ENCODE data around the gene SNX13. TPM values are rescaled to one million over a fixed set of nuclear protein-coding genes. Genes with fewer than 3 reads are reported as not detected.
"Not testable (repeated sequence)": the region's sequence is repeated elsewhere in the genome, so short reads cannot be mapped to it uniquely, and the experiment has no call there.

SNX13 gene
- total RNA-seq, 1 experiment from 2014 or later, result 42.7 TPM

DNA sequence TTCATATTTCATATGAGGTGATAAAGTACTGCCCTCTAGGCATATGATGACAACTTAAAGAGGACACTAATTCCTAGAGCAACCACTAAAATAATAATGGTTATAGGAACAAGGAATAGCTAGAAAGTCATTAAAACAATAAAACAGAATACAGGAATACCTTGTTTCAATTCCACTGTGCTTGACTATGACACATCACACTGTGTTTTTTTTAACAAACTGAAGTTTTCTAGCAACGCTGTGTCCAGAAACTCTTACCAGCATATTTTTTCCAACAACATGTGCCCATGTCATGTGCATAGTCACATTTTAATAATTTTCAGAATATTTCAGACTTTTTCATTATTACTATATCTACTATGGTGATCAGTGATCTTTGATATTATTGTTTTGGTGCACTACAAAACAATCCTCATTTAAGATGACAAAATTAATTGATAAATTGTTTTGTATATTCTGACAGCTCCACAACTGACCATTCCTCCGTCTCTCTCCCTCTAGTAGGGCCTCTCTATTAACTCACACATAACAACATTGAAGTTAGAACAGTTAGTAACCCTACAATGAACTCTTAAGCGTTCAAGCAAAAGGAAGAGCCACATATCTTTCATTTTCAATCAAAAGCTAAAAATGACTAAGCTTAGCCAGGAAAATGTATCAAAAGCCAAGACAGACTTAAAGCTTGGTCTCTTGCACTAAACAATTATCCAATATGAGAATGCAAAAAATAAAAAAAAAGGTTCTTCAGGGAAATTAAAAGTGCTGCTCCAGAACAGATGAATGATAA lies 85.8 kb downstream of the SNX13 start:
- no peak for DNase-seq (ENCODE audit: extremely low read depth, low read depth)

DNA sequence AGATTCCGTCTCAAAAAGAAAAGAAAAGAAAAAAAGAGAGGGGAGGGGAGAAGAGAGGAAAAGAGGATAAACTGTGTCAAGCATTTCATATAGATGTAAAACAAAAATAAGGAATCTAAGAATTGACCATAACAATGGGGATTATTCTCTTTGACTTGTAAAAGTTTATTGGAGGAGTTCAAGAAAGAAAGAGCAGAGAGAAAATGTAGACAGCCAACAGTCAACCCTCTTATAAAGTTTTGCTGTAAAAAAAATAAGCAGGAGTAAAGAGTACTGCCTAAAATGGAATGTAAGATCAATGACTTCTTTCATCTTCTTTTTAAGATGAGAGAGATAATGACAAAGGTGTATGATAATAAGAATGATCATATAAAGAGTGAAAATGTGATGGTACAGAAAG lies 87.9 kb downstream of the SNX13 start:
- no peak for DNase-seq (ENCODE audit: extremely low read depth, low read depth)

DNA sequence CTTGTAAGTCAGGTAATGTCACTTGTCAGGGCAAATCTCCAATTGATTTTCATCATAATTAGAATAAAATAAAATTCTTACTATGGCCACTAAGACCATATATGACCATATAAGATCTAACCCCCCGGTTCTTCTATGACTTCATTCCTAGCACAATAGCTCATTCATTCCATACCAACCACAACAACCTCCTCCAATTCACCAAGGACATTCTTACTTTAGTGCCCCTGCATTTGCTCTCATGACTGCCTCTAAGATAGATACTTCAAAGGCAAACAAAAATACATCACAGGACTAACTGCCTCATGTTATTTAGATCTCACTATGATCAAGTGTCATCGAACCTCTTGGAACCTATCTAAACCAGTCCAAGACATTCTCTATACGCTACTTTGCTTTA lies 90.8 kb downstream of the SNX13 start:
- DNase-seq (ENCODE audit: extremely low read depth, low read depth), result no peak

DNA sequence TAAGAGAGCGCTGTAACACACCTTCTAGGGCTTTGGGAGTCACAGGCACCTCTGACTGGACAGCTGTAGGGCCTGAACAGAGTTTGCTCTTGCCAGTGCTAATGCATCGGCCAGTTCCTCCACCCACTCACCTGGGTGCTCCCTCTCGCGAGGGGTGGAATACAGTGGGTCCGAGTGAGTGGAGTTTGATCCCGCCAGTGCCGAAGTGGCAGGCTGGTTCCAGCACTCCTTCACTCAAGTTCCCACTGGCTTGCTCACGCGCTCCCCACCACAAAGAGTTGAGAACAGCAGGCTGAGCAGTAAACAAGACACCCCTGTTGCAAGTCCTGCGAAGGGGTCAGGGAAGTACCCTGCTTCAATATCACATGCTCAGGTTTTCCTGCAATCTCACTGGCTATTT lies 91.8 kb downstream of the SNX13 start:
- no peak for DNase-seq (ENCODE audit: extremely low read depth, low read depth)

DNA sequence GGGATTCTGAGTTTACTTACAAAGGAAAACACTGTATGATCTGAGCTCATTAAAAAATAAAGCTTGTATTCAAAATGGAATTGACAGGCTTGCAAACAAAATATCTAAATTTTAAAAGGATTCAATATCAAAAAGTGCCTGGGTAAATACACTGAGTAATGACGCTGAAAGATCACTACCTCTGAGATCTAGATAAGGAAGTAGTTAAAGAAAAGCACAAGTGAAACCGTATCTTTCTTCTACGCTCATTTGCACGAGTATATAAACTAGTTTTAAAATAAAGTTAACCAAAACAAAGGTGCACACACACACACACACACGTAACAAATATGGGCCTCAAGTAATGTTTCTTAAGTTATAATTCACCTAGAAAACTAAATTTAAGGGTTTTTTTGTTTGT lies 93.4 kb downstream of the SNX13 start:
- no peak for DNase-seq (ENCODE audit: extremely low read depth, low read depth)

DNA sequence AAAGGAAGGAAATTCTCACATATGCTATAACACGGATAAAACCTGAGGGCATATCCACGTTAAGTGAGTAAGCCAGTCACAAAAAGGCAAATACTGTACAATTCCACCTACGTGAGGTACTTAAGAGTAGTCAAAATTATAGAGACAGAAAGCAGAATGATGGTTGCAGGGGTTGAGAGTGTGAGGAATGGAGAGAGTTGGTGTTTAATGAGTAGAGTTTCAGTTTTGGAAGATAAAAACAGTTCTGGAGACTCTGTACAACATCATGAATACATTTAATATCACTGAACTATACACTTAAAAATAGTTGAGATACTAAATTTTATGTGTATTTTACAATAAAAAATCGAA lies 95.1 kb downstream of the SNX13 start:
- DNase-seq (ENCODE audit: extremely low read depth, low read depth), result no peak

DNA sequence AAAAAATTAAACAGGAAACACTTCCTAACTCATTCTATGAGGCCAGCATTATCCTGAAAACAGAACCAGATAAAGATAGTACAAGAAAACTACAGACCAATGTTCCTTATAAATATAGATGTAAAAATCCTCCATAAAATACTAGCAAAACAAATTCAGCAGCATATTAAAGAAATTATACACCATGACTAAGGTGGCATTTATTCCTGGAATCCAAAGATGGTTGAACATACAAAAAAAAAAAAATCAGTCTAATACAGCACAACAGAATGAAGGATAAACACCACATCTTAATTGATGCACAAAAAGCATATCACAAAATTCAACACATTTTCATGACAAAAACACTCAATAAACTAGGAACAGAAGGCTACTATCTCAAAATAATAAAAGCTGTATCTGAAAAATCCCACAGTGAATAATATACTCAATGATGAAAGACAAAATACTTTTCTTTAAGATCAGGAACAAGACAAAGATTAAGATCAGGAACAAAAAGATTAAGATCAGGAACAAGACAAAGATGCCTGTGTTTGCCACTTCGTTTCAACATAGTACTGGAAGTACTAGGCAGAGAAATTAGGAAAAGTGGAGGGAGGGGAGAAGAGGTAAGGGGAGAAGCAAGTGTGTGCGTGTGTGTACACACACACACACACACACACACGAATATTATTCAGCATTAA lies 95.6 kb downstream of the SNX13 start:
- DNase-seq (ENCODE audit: extremely low read depth, low read depth), result no peak

DNA sequence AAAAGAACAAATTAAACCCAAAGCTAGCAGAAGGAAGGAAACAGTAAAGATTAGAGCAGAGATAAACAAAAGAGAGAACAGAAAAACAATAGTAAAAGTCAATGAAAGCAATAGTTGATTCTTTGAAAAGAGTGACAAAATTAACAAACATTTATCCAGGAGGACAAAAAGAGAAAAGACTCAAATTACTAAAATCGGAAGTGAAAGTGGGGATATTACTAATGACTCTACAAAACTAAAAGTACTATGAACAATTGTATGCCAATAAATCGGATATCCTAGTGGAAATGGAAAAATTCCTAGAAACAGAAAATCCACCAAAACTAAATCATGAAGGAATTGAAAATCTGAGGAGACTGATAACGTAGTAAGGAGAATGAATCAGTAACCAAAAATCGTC lies 96.3 kb downstream of the SNX13 start:
- DNase-seq (ENCODE audit: extremely low read depth, low read depth), result no peak

DNA sequence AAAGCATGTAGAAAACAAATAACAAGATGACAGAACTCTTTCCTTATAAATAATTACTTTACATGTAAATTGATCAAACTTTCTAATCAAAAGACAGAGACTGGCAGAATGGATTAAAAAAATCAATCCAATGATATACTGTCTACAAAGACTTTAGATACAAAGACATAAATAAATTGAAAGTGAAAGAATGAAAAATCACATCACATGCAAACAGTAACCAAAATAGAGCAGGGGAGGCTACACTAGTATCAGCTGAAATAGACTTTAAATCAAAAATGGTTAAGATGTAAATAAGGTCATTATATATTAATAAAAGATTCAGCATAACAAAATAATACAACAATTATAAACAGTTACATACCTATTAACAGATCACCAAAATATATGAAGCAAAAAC lies 97.3 kb downstream of the SNX13 start:
- DNase-seq (ENCODE audit: extremely low read depth, low read depth), result no peak

DNA sequence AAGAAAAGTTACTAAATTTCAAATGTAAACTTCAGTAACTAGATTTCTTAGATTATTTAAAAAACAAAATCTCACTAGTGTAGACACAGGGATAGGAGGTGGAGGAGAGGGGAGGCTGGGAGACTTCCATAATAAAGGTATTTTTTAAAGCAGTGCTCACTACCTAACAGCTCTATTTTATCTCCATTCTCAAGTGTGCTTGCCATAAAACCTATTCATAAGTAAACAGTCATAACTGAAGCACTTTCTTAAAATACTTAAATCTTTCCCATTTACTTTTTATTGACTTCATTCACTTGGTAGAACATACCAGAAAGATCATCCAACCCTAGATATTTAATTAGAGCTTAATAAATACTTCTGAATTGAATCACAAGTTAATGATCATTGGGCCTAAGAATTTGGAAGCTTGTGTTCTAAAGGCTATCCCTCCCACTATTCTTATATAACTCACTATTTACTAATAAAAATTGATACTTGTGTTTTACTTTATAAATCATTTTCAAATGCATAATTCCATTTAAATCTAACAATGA lies 107.4 kb downstream of the SNX13 start:
- DNase-seq (ENCODE audit: extremely low read depth, low read depth), result no peak

DNA sequence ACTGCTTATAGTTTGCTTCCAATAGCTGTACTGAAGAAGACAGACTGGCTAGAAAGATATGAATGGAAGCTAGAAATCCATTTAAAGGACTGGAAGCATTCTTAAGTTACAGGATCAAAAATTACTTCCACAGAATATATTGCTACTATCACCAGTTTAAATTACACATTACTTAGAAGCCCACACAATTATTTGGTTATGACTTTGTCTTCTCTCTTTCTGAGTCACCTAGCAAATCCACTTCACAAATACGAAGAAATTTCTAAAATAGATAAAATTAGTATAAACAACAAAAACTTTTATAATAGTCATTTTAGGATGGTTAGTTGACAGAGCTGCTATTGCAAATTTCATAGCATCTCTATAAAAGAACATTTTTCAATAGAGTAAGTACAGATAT lies 108.1 kb downstream of the SNX13 start:
- DNase-seq (ENCODE audit: extremely low read depth, low read depth), result no peak

DNA sequence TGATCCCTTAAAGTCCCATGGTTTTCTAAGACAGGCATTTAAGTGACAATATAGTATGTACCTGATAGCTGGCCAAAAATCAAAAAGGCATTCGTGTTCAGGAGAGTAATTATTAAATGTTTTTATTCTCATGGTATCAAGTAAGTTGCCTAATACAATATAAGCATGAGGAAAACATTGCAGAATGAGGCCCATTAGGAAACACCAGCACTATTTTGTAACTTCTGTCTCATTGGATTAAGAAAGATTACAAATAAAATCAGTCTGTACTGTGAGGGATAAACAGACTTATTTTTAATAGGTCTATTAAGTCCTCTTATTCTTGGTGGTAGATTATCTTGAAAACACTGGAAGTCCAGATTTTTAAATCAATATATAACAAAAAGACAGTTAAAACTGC lies 110.1 kb downstream of the SNX13 start:
- DNase-seq (ENCODE audit: extremely low read depth, low read depth), result no peak

DNA sequence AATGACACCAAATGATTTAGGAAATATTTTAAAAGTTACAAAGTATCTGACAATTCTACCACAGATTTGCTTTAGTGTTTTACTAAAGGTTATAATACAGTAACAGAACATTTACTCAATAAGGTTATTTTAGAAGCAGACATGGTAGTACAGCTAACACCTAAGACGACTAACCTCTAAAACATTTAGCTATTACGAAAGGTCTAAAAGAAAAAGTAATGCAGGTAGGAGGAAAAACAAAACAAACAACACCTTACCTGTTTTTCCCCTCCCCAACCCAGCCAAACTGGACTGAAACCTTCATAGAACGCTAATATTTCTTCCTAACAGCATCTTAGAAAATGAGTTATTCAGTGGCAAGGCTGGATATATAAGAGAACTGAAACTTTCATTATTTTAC lies 111.3 kb downstream of the SNX13 start:
- no peak for DNase-seq (ENCODE audit: extremely low read depth, low read depth)

DNA sequence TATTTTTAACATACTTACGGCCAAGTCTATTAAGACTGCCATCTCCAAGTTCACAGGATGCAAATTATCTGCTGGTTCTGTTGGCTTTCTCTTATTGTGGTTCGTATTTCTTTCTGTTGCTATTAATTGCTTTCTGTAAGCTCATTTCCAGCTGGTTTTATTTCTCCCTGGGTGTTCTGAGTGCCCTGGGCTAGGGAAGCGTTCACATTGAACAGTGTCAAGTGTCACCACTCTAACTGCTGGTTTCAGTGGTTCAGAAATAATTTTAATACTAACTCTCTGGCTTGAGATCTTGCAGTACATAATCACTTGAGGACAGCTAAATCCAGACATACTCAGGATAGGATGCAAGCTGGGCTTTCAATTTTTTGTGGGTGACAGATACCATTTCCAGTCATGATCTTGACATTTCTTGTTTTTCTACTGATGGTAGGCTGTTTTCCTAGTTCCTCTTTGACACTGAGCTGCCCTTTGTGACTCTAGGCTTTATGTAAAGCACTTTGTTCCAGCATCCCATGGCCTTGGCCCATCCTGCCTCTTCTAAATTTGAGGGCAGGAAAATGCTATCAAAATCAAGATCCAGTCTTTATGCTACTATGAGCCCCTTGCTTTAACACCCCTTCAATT lies 117.6 kb downstream of the SNX13 start:
- no peak for DNase-seq (ENCODE audit: extremely low read depth, low read depth)

DNA sequence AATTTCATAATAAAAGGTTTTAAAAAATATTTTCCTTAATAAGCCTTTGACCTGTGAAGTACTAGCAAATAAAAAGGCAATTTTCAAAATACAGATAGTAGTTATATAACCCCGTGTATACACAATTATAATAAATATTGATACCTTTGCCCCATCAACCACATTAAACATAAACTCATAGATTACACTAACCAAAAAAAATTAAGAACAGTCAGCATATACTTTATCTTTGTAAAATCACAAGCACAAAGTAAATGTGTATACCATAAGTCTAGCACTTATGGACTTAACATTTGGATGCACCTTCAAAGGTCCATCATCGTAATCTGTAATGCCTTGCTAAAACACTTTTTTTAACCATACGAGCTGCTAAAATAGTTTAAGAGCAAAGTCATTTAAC lies 123.4 kb downstream of the SNX13 start:
- no peak for DNase-seq (ENCODE audit: extremely low read depth, low read depth)

DNA sequence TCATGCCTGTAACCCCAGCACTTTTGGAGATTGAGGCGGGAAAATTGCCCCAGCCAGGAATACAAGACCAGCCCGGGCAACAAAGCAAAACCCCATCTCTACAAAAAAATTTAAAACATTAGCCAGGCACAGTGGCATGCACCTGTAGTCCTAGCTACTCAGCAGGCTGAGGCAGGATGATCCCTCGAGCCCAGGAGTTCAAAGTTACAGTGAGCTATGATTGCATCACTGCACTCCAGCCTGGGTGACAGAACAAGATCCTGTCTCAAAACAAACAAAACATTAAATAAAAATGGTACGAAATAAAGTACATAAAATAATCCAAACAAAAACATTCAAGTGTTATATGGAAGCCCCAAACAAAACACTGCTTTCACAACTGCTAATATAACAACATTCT lies 125.0 kb downstream of the SNX13 start:
- DNase-seq (ENCODE audit: extremely low read depth, low read depth), result no peak

DNA sequence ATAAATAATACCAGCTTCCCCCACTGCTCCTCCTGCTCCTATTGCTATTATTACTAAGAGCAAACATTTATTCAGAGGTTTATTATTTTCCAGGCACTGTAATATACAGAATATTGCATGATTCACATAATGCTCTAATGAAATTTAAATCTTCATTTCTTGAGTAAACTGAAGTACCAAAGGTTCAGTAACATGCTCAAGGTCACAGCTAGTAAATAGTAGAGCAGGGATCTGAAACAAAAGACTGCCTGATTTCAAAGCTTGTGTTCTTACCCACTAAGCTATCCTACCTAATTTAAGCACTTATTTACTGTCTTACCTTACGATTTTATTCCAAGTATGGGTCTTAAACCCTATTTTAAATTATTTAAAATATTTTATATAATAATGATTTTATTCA lies 126.2 kb downstream of the SNX13 start:
- no peak for DNase-seq (ENCODE audit: extremely low read depth, low read depth)

DNA sequence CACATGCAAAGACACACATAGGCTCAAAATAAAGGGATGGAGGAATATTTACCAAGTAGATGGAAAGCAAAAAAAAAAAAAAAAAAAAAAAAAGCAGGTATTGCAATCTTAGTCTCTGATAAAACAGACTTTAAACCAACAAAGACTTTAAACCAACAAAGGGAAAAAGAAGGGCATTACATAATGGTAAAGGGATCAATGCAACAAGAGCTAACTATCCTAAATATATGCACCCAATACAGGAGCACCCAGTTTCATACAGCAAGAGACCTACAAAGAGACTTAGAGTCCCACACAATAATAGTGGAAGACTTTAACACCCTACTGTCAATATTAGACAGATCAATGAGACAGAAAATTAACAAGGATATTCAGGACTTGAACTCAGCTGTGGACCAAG lies 131.1 kb downstream of the SNX13 start:
- not testable (repeated sequence) for DNase-seq (ENCODE audit: extremely low read depth, low read depth)

DNA sequence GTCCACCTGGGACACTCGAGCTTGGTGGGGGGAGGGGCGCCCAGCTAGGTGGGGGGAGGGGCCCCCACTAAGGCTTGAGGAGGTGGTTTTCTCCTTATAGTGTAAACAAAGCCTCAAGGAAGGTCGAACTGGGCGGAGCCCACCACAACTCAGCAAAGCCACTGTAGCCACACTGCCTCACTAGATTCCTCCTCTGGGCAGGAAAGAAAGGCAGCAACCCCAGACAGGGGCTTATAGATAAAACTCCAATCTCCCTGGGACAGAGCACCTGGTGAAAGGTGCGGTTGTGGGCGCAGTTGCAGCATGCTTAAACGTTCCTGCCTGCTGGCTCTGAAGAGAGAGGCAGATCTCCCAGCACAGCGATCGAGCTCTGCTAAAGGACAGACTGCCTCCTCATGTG lies 133.1 kb downstream of the SNX13 start:
- DNase-seq (ENCODE audit: extremely low read depth, low read depth), result no peak

DNA sequence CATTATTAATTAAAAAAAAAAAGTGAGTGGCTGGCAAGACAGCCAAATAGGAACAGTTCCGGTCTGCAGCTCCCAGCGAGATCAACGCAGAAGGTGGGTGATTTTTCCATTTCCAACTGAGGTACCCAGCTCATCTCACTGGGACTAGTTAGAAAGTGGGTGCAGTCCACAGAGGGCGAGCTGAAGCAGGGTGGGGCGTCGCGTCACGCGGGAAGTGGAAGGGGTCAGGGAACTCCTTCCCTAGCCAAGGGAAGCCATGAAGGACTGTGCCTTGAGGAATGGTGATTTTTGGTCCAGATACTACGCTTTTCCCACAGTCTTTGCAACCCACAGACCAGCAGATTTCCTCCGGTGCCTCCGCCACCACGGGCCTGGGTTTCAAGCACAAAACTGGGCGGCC lies 133.7 kb downstream of the SNX13 start:
- no peak for DNase-seq (ENCODE audit: extremely low read depth, low read depth)

DNA sequence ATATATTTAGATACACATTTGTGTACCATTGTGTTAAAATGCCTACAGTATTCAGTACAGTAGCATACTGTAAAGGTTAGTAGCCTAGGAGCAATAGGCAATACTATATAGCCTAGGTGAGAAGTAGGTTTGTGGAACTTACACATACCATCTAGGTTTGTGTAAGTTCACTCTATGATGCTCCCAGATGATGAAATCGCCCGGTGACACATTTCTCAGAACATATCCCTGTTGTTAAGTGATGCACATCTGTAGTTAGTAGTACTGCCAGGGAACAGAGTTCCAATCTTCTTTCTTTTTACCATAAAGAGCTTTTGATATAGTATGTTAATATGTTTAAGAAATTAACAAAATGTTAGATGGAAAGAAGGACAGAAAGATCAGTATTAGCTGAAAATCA lies 138.2 kb downstream of the SNX13 start:
- peak; percentile 44 for DNase-seq (ENCODE audit: extremely low read depth, low read depth)

All from NCI-H460 (cell line).